Hematopoietic multipotent progenitor cell treated with erythropoietin and hydrocortisone succinate and interleukin-3 and kit ligand, for 4 days (in vitro differentiated cells): ENCODE results near the gene NUCKS1.
A peak's percentile ranks its signal among the peaks of the same experiment; 100 is the strongest.

ENCODE experiments used
- DNase-seq: peaks from one replicate; pipeline ENCODE4 v3.0.0-alpha.2; 2015

Gene NUCKS1

DNA sequence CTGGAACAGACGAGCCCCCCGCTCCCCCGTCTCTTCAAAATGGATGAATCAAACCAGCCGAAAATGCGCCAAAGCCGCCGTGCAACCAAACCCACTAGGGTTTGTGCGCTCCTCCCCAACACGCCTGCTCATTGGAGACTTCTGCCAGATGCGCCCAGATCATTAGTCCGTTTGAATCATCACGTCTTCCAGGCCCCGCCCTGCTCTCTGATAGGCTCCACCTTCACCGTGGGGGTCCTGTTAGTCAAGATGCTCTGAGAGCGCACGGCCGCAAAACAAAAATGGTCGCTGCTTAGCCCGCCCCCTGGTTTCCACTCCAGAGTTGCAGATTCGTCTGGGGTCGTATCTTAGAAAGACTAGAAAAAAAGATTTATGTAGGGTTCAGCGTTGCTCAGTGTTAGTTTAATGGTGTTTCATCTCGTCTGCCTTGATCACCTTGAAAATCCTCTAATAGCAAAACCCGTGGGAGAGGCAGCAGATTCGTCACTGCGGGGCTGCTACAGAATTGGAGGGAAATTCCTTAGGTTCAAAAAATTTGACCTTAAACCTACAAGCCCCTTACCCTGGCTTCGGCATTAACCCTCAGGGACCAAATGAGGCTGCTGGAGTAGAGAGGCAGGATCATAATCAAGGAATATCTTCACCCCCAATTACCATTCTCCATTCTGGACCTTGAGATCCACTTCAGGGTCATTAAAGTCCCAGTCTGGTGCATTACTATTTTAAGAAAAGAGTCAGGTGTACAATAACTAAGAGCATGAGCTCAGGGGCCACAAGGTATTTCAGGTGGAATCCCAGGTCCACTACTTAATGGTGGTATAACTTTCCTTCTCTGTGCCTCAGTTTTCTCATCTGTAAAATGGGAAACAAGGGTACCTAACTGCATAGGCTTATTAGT is at the start of gene NUCKS1:
TSS of gene NUCKS1 (minus strand) at position 45 of the 898 bp plus-strand sequence. CDS start 209 bp downstream, outside the sequence.
- DNase-seq, result peak; percentile 100

DNA sequence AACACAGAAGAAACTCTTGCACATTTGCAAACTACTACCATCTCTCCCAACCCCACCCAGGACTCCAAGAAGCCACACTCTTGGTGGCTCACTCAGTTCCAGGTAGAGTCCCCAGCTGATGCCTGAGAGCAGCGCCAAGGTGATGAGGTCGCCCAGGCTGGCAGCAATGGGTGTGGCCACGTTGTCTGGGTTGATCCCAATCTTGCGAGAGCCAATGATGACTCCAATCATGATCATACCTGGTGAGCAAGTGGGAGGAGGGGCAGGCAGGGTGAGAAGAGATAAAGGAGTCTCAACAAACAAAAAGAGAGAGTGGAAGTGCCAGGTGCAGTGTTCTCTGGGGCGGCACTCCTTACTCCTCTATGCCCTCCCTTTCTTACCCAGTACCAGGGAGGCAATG is 48.6 kb upstream of the NUCKS1 start:
- no peak for DNase-seq

DNA sequence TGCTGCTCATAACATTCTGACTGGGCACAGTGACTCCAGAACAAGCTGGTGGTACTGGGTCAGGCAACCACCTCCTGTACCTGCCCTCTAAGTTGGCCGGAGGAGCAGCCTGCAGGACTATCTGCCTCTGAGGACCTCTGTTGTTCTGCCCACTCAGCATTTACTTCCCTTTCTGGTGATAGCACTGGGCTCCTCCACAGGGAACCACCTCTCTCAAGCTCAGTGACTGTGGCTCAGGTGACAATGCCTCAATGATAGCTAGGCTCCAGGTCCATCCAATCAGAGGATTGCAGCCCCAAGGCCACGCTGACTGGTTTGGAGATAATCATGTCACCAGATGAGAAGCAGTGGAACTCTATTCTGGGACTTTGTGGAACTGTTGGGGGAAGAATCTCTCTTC is 47.2 kb upstream of the NUCKS1 start:
- DNase-seq, result no peak

DNA sequence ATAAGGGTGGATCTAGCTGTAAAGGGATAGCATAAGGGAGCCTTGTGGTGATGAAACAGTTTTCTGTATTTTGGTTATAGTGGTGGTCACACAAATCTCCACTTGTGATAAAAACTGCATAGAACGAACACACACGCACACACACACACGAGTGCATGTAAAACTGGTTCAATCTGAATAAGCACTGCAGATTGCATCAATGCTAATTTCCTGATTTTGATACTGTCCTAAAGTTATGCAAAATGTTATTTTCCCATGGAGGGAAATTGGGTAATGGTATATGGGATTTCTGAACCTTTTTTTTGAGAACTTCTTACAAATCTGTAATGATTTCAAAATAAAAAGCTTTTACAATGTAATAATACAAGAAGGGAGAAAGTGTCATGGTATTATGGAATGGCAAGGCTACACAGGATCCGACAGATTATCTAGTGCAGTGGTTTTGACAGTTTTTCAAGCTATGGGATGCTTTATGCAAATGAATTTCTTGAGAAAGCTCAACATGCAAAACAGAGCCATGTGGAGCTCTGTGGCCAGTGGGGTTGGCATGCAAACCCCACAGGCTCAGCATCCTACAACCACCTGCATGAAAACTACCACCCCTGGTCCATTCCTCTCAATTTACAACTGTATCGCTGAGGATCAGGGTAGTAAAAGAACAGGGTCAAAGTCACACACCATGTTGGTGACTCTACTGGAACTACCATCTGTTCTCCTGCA is 44.2 kb upstream of the NUCKS1 start:
- DNase-seq, result no peak

GRCh38 chr1:205792961-205793673 is 43.1 kb upstream of the NUCKS1 start:
- no peak for DNase-seq

DNA sequence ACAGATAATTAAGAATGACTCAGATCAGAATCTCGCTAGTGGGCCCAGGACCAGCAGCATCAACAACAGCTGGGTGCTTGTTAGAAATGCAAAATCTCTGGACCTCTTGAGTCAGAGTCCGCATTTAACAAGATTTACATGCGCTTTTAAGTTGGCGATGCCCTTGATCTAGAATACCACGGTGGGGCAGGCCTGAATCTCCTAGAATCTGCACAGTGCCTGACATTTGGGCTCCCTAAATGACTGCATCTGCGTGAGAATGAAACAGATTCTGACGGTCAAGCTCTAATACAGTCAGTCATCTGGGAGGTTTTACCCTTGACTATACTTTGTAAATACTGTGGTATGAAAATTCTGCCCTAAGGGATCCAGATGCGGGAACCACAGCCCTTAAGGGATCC is 42.5 kb upstream of the NUCKS1 start:
- no peak for DNase-seq

DNA sequence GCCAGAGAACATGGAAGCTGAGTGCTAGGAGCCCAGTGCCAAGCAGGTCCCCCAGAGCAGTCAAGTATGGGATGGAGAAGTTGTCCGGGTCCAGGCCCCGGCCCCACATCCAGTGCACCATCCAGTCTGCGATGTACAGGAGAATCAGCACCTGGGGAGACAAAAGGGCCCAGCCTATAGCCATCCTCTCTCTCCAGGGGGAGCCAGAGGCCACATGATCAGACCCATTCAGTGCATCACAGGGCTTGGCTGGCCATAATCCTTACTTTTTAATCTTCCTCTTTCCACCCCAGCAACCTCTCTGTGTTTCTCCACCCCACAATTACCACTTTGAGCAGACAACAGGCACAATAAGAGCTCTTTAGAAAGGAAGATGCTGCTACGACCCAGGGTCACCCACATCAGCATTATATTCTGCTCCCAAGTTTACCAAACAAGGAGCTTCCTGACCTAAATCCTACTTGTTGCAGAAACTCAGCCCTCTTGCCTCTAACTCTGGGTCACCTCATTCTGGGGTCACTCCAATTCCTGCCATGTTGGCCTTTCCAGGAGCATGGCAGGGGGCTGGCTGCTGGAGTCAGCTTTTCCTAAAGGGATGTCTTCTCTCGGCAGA is 41.7 kb upstream of the NUCKS1 start:
- peak; percentile 85 for DNase-seq

DNA sequence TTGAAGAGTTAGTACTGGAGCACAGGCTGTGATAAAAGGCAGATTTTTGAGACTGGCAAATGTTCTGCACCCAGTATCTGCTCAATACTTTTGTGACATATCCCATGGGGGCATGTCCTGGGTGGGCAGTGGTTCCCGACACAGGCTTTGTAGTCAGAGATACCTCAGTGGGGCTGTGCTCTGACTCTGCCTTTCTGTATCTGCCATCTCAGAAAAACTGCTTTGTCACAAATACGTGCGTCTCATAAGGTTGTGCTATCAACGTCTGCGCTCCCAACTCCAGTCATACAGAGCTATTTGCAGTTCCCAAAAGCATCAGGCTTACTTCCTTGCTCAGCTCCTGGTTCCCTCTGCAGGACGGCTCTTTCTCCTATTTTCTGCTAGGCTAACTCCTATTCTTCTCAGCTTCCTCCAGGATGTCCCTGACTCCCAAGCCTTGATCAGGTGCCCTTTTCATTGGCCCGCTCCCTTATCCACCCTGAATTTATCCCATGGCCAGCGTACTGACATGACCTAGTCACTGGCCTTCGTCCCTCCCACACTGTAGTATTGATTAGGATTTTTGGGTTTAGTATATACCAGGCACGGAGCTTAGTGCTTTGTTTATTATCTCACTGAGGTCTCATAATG is 37.4 kb upstream of the NUCKS1 start:
- no peak for DNase-seq

GRCh38 chr1:205786601-205787000 is 36.6 kb upstream of the NUCKS1 start:
- DNase-seq, result no peak

DNA sequence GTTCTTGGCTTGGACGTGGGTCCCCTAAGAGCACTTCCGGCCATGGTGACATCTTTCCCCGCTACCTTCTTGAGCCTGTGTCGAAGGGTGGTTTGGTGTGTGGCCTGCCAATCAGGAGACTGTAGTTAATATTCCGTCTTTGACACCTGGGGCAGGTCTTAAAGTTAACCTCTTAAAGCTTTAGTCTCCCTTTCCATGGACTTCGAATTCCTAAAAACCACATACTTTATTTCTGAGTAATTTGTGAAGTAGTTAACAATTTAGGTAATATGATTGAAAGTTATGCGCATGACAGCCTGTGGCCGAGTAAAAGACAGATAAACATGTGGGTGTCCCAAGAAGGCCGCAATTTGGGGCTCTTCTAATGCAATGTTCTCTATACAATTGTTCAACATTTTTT is 35.5 kb upstream of the NUCKS1 start:
- no peak for DNase-seq

DNA sequence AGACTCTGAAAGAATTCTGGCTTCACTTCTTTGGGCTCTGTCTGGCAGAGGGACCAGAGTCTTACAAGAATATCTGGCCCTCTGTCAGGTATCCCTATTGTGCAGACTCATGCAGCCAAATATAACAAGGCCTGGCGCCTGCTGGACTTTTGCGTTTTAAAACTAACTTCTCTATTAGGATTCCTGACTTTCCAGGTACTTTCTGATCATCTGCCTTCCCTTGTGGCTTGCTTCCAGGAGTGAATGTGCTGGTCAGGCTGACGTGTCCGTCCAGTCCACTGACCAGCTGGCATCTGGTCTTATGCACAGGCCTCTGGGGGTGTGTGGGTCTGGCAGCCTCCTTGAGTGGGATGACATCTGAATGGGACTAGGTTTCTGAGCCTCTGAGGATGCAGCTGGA is 33.9 kb upstream of the NUCKS1 start:
- no peak for DNase-seq

- DNase-seq, result no peak
Observed at GRCh38 chr1:205783433-205783795, 33.4 kb upstream of the NUCKS1 start.

DNA sequence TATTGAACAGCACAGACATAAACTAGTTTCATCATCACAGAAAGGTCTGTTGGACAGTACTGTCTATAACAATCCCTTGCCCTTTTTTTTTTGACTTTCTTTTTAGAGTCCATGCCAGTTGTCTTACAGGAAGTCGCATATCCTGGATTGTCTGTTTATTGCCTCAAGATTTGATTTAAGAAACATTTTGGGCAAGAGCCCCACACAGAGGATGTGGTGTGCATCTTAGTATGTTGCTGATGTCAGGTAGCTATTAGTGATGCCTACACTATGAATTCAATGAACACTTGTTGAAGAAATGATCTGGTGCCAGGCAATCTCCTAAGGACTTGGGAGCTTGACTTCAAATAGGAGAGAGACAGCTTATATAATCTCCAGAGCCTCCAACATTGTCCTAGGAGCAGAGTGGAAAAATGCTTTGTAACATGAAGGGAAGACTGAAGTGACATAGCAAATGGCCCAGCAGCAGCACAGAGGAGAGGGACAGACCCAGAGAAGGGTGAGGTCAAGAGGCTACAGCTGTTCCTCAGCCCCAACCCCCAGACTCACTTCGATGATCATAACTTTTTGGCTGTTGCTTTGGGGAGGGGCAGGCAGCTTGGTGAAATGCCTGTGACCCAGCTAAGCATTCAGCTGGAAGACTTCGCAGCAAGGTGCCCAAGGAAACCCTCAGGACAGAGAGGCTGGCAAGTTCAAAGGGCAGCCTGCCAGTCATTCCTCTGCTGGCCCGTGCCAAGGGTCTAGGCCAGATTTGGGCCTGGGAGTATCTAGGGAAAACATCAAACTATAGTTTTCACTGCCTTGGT is 32.8 kb upstream of the NUCKS1 start:
- DNase-seq, result no peak

GRCh38 chr1:205780335-205780734 is 30.4 kb upstream of the NUCKS1 start:
- DNase-seq, result no peak

DNA sequence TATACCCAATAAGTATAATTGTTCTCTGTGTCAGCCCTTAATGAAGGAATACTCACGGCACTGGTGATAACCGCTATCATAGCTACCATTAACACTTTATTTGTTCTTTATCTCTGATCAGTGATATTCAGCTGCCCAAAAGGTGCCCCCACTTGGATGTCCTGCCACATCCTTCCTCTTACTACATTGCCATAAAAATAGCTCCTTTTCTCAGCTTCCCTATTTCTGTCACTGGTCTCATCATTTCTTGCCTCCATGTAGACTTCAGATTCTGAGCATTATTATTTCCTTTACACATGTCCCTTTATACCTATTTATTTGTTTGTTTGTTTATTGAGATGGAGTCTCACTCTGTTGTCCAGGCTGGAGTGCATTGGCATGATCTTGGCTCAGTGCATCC is 28.0 kb upstream of the NUCKS1 start:
- DNase-seq, result peak; percentile 75

DNA sequence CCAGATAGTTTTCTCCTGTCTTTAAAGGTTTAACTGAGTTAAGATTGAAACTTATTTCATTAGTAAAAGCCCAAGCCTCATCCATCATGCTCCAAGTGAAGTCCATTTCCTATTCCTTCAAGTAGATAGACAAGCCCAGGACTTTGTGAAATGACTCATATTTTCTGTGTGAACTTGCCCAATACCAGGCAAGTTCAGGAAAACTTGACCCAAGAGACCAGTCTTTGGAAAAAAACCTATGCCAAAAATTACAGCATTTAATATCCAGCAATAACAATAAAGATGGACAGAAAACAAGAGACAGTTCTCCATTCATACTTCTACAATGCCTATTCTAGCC is 25.7 kb upstream of the NUCKS1 start:
- DNase-seq, result no peak

- peak; percentile 93 for DNase-seq
Observed at GRCh38 chr1:205775015-205775716, 25.2 kb upstream of the NUCKS1 start, which contains the start of gene RAB29. Gene RAB29 (minus strand): TSS chr1:205775482. CDS start chr1:205774956, 526 bp downstream.

- peak; percentile 21 for DNase-seq
Observed at GRCh38 chr1:205774198-205775014, 24.4 kb upstream of the NUCKS1 start.

- DNase-seq, result no peak
Observed at GRCh38 chr1:205772607-205773032, 22.6 kb upstream of the NUCKS1 start.

DNA sequence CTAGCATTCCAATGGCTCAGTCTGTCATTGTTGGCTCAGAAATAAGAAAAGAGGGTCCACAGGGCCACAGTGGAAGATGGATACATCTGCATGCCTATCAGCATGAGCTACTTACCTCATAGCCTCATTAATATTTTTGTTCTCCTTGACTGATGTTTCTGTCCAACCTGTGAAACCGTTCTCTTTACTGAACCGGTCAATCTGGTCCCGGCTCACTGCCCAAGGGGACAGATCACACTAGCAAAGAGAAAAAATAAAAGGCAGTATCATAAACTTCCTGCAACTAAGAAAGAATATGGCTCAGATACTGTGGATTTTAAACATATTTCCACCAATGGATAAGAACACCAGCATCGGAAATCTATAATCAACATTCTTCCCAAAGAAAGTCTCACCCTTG is 20.6 kb upstream of the NUCKS1 start:
- no peak for DNase-seq
